Colonic mucosa (tissue), 4 donors: Measurements from ENCODE around the gene DESI2. TPM values are rescaled to one million over a fixed set of nuclear protein-coding genes. Genes with fewer than 3 reads are reported as not detected.

Experiments
- DNase-seq: peaks from one replicate; pipeline ENCODE4 v3.0.0-alpha.2; 2020
- H3K27ac ChIP-seq: fragments of 200-600 bp; one replicate; pipeline ENCODE4 v1.8.0; 2021
- H3K27me3 ChIP-seq: fragments of 200-600 bp; one replicate; pipeline ENCODE4 v1.8.0; 2021
- H3K36me3 ChIP-seq: fragments of 200-600 bp; one replicate; pipeline ENCODE4 v1.8.0; 2021
- H3K4me1 ChIP-seq: fragments of 200-600 bp; one replicate; pipeline ENCODE4 v1.8.0; 2021; ENCODE audit warnings: mild to moderate bottlenecking
- H3K4me3 ChIP-seq: fragments of 200-600 bp; one replicate; pipeline ENCODE4 v1.8.0; 2021
- H3K9ac ChIP-seq, 2 donors: one replicate each; pipeline ENCODE4 v1.7.0; 2013; ENCODE audit warnings: control low read depth in 2 of 2, low read depth in 2 of 2, low read length in 2 of 2
- H3K9me3 ChIP-seq: fragments of 200-600 bp; one replicate; pipeline ENCODE4 v1.8.0; 2021
- intact Hi-C: fragments of 100-400 bp; cut with DNase I; formaldehyde crosslinking; loops from one replicate; pipeline ENCODE4 v1.14.1; 2022
- total RNA-seq, 2 donors: library from RNA; stranded (reverse); fragmentation: NEBNext Ultra II Directional in 1 of 2; extraction: Animal tissue kit (Norgen Biotek cat#: 25700) in 1 of 2; gene quantifications; one replicate each; pipeline ENCODE4 v1.2.1, GENCODE V29; 2021
- TF ChIP-seq, protein P1 (sequence below): fragments of 200-600 bp; IDR thresholded peaks from one replicate; pipeline ENCODE4 v1.8.0; 2022; ENCODE audit warnings: antibody characterized with exemption, mild to moderate bottlenecking
- donor health status: healthy.
- donor health status: DM: no; HTN: no; CAD: no.
- donor health status: DM: no; HTN: no; CAD: no.

Gene DESI2
- total RNA-seq, 2 donors from 2014 or later = 34.5 to 57.4 TPM

DNA sequence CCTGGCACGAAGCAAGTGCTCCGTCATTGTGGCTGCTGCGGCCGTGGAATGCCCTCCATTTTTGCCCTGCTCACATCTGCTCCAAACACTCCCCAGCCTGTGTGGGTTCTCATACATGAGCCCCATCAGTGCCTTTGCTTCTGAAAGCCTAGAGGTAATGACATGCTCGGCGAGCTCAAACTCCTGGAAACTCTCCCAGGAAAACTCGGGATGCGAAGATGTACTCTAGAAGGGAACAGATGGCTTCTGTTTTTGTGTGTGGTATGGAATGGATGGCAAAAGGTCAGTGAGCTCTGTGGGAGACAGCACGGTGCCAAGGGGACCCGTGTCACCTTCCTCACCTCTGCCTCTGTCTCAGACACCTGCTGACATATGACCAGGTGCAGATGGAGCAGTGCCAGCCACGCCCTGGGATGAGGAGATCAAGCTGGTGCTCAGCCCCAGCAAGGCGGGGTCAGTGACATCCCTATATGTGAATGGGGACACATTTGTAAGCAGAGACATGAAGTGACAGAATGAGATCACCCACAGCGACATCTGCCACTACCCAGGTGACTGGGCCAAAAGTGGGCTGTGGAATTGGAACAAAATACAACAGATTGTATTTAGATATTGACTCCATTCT is 98.5 kb downstream of the DESI2 start:
- H3K9me3 ChIP-seq = no peaks in the 10 kb centered on the region
- no peak overlapping the region for H3K27ac ChIP-seq
- DNase-seq = no peak
- H3K4me1 ChIP-seq = no peaks in the 10 kb centered on the region
- TF ChIP-seq, protein P1, sequence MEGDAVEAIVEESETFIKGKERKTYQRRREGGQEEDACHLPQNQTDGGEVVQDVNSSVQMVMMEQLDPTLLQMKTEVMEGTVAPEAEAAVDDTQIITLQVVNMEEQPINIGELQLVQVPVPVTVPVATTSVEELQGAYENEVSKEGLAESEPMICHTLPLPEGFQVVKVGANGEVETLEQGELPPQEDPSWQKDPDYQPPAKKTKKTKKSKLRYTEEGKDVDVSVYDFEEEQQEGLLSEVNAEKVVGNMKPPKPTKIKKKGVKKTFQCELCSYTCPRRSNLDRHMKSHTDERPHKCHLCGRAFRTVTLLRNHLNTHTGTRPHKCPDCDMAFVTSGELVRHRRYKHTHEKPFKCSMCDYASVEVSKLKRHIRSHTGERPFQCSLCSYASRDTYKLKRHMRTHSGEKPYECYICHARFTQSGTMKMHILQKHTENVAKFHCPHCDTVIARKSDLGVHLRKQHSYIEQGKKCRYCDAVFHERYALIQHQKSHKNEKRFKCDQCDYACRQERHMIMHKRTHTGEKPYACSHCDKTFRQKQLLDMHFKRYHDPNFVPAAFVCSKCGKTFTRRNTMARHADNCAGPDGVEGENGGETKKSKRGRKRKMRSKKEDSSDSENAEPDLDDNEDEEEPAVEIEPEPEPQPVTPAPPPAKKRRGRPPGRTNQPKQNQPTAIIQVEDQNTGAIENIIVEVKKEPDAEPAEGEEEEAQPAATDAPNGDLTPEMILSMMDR = no peak
- H3K36me3 ChIP-seq = no peaks in the 10 kb centered on the region
- intact Hi-C loops = no loop called here
- no peaks in the 10 kb centered on the region for H3K27me3 ChIP-seq
- H3K4me3 ChIP-seq = no peak overlapping the region
- H3K9ac ChIP-seq = no peak overlapping the region

GRCh38 chr1:244755673-244756072 is 102.7 kb downstream of the DESI2 start:
- no peaks in the 10 kb centered on the region for H3K27me3 ChIP-seq
- no peak overlapping the region for H3K9ac ChIP-seq
- intact Hi-C loops = no loop called here
- no peak overlapping the region for H3K4me3 ChIP-seq
- no peak overlapping the region for H3K27ac ChIP-seq
- H3K9me3 ChIP-seq = no peaks in the 10 kb centered on the region
- TF ChIP-seq, protein P1 = no peak
- H3K4me1 ChIP-seq = no peaks in the 10 kb centered on the region
- DNase-seq = no peak
- H3K36me3 ChIP-seq = no peaks in the 10 kb centered on the region

GRCh38 chr1:244757091-244757939 is 104.4 kb downstream of the DESI2 start:
- H3K27ac ChIP-seq = no peak overlapping the region
- TF ChIP-seq, protein P1 = no peak
- H3K36me3 ChIP-seq = no peaks in the 10 kb centered on the region
- H3K9me3 ChIP-seq = no peaks in the 10 kb centered on the region
- H3K27me3 ChIP-seq = no peaks in the 10 kb centered on the region
- H3K9ac ChIP-seq = no peak overlapping the region
- H3K4me1 ChIP-seq = no peaks in the 10 kb centered on the region
- H3K4me3 ChIP-seq = no peak overlapping the region
- no peak for DNase-seq
- intact Hi-C loops = no loop called here

Other genes with a start within 250 kb of the DESI2 start
- gene ADSS2, start 201.2 kb upstream of the DESI2 start, total RNA-seq = 10 to 100 TPM; 40.8 to 48.6 TPM
- gene CATSPERE, start 191.9 kb upstream of the DESI2 start, total RNA-seq = under 1 TPM; 0.22 to 0.27 TPM
- 10 to 100 TPM; 26.1 to 31.5 TPM for gene COX20, start 182.5 kb downstream of the DESI2 start, total RNA-seq
- 100 to 1,000 TPM; 218 to 370 TPM for gene HNRNPU, start 211.4 kb downstream of the DESI2 start, total RNA-seq